GM19328 (cell line): Measurements from ENCODE around the gene SERPINB8.
A peak's percentile ranks its signal among the peaks of the same experiment; 100 is the strongest.
"Not testable (repeated sequence)": the region's sequence is repeated elsewhere in the genome, so short reads cannot be mapped to it uniquely, and the experiment has no call there.

ENCODE experiments used
- ATAC-seq: cut with Tn5 transposase; IDR thresholded peaks from one replicate; pipeline ENCODE4 v1.9.1; 2021; ENCODE audit warnings: mild to moderate bottlenecking, moderate library complexity; ENCODE audit not compliant: unreplicated experiment

SERPINB8 gene, protein sequence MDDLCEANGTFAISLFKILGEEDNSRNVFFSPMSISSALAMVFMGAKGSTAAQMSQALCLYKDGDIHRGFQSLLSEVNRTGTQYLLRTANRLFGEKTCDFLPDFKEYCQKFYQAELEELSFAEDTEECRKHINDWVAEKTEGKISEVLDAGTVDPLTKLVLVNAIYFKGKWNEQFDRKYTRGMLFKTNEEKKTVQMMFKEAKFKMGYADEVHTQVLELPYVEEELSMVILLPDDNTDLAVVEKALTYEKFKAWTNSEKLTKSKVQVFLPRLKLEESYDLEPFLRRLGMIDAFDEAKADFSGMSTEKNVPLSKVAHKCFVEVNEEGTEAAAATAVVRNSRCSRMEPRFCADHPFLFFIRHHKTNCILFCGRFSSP

DNA sequence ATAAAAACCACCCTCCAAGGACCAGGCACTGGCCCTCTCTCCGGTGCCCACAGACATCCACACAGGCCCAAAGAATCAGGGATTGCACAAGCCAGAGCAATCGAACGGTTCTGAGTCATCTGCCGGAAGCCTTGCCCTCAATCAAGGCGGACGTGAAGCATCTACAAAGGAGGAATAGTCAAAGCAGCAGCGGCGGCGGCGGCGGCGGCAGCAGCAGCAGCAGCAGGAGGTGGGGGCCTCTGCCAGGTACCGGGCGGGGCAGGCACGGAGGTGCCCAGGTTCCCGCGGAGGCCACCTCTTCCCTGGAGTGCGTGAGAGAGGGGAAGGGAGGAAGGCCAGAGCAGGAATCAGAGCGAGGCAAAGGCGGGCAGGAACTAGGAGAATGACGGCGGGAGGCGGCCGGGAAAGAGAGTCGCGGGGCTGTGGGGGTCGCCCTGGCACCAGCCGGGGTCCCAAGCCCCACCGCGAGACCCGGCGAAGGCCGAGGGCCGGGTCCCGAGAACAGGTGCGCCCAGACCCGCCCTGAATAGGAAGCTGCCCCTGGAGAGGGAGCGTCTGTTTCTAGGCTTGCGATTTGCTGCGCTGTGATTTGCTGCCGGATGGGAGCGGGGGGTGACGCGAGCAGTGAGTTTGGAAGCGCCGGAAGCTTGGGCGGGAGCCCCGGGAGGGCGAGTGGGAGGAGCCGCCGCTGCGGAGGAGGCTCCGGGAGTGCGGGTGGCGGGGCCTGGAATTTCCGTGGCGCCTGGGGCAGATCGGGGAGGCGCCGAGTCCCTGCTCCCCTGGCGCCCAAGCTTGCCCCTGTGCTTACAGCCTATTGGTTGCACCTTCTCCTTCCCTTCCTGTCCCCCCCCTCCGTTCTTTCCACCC, at the start of gene SERPINB8:
Gene SERPINB8 (plus strand): TSS at position 140 of the 867 bp plus-strand sequence. CDS start 8,228 bp downstream, outside the sequence.
- ATAC-seq: peak; percentile 92

DNA sequence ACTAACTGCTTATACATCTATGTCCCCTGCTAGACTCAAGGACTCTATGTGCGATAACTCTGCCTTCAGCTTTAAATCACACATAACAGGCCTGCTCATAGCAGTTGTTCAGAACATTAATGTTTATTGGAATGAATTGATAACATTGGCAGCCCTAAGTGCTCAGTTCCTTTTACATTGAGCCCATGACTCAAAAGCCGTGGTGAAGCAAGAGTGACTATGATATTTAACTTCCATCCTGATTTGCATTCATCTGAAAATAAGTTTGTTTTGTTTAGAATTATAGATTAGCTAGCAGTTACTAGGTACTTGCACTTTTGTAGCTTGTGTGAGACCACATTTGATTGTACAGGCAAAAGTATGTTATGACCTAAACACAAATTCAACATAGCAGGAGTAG, 47.8 kb upstream of the SERPINB8 start:
- ATAC-seq: no peak

DNA sequence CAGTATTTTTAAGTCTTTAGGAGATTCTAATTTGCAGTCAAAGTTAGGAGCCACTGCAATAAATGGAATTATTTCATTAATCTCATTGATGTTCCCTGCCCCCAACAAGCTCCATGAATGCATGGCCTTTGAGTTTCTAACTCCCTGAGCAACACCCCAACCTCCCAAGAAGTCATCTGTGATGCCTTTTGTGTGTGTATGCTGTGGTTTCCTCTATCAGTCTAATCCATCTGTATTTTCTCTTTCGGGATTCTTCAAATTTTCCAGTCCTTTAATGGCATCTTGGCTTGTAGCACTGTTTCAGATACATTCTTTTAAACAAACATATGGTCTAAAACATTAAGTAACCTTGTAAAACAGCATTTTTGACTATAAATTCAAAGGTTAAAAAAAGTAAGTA, 45.3 kb upstream of the SERPINB8 start:
- no peak for ATAC-seq

DNA sequence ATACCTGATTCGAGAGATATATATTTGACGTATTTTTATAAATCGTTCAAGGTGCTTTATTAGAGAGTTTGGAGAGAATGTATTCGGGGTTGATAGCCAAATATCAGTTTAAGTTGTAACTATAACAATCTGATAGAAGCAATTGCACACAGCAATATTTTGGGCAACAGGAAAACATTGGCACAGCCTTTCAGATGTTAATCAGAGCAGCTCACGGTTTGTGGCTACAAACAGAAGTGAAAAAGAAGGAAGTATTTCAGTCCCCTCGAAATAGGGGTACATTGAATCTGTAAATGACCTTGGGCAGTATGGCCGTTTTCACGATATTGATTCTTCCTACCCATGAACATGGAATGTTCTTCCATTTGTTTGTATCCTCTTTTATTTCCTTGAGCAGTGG, 41.5 kb upstream of the SERPINB8 start:
- ATAC-seq: no peak

DNA sequence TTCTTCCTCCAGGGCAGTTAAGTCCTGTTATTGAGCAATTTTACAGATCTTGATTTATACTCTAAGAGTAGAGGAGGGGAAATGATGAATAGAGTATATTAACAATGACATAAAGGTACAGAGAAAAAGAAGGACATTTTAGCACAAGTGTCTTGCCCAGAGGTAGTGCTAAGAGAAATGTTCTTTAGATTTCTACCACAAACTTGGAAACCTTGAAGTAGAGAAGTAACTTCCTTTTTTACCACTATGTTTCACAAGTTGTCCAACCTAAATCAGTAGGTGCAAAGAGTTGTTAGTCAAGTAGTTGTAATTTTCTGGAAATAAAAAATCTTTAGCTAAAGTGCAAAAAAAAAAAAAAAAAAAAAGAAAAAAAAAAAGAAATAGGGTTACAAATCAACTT, 40.5 kb upstream of the SERPINB8 start:
- not testable (repeated sequence) for ATAC-seq

- no peak for ATAC-seq
These were observed 39.0 kb upstream of the SERPINB8 start for GRCh38 chr18:63930773-63931354.

- ATAC-seq: peak; percentile 97
These were observed 33.5 kb upstream of the SERPINB8 start for GRCh38 chr18:63936156-63936931.

GRCh38 chr18:63936932-63937393, 32.9 kb upstream of the SERPINB8 start:
- ATAC-seq: peak; percentile 14

- ATAC-seq: no peak
These were observed 29.9 kb upstream of the SERPINB8 start for GRCh38 chr18:63940008-63940407.

DNA sequence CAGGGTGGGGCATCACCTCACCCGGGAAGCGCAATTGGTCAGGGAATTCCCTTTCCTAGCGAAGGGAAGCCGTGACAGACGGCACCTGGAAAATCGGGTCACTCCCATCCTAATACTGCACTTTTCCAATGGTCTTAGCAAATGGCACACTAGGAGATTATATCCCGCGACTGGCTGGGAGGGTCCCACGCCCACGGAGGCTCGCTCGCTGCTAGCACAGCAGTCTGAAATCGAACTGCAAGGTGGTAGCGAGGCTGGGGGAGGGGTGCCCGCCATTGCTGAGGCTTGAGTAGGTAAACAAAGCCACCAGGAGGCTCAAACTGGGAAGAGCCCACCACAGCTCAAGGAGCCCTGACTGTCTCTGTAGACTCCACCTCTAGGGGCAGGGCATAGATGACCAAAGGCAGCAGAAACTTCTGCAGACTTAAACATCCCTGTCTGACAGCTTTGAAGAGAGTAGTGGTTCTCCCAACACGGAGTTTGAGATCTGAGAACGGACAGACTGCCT, 29.3 kb upstream of the SERPINB8 start:
- not testable (repeated sequence) for ATAC-seq

GRCh38 chr18:63947051-63947790, 22.7 kb upstream of the SERPINB8 start:
- no peak for ATAC-seq

DNA sequence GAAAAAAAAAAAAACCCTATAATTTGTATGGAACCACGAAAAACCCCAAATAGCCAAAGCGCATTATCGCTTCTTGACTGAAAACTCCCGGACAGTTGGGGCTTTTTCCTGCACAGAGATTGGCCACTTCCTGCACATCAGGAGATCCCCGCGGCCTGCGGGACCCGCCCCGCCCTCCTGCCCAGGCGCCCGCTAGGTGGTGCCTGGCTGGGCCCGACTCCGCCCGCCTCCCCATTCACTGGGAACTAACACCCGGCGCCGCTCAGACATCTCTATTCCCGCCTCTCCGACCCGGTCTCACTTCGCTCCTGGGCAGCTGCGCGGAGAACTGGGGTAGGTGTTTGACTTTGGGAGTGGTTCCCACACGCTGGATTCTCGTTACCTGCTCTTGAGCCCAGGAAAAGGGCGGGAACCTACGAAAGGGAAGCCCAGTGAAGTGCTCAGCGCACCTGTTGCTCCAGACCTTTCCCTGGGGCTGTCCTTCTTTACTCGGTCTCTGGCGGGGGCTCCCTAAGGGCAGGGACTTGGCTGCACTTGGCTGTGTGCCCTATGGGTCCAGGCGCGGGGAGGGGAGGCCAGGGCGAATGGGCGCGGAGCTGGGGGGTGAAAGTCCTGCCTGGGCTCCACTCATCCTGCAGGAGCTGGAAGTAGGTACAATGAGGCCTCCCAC, 20.7 kb upstream of the SERPINB8 start, which contains the start of gene HMSD:
Gene HMSD (plus strand): TSS at position 234 of the 670 bp plus-strand sequence. CDS start 4,155 bp downstream, outside the sequence.
- peak; percentile 94 for ATAC-seq

GRCh38 chr18:63951302-63951705, 18.6 kb upstream of the SERPINB8 start:
- no peak for ATAC-seq

GRCh38 chr18:63953811-63954210, 16.1 kb upstream of the SERPINB8 start:
- ATAC-seq: no peak

DNA sequence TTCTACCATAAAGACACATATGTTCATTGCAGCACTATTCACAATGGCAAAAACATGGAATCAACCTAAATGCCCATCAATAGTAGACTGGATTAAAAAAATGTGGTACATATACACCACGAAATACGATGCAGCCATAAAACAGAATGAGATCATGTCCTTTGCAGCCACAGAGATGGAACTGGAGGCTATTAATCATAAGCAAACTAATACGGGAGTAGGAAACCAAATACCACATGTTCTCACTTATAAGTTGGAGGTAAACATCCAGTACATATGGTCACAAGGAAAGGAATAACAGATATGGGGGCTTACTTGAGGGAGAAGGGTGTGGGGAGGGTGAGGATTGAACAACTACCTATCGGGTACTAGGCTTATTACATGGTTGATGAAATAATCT, 13.1 kb upstream of the SERPINB8 start:
- no peak for ATAC-seq

GRCh38 chr18:63960891-63961290, 9.0 kb upstream of the SERPINB8 start:
- ATAC-seq: no peak

DNA sequence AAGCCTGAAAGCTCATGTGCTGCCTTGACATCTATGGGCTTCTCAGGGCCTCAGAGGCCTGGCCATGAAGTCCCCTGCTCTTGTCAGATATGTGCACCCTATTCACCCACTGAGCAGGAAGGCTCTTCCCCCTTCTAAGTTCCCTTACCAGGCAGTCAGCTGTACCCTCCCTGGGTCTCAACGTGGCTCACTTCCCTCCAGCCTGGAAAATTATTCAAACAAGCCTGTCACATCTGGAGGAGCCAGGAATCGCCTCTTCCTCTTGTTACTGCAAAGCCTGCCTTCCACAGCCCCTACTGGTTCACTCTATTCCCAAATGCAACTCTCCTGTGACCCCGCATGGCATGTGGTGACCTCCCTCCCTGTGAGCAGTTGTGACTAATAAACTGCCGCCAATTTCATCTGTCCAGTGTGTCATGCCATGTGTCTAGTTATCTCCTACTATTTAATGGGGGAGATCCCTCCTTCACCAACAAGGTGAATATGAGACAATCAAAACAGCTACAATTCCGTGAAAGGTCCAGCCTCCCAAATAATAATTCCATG, 8.4 kb upstream of the SERPINB8 start:
- no peak for ATAC-seq

GRCh38 chr18:63962137-63962536, 7.7 kb upstream of the SERPINB8 start:
- ATAC-seq: no peak
